GM23338 (cell line): ENCODE data around the gene TENT4A. TPM values are rescaled to one million over a fixed set of nuclear protein-coding genes. Genes with fewer than 3 reads are reported as not detected.

Source experiments
- ATAC-seq: fragments of 200-7000 bp; cut with Tn5 transposase; 3 replicates; pipeline ENCODE4 v1.9.1; 2020
- DNase-seq: peaks from one replicate; pipeline ENCODE4 v3.0.0-alpha.2; 2015; ENCODE audit warnings: low spot score
- H2AFZ ChIP-seq: fragments of 200-600 bp; sonication (generic); 2 replicates; pipeline ENCODE4 v1.8.0; 2016; ENCODE audit warnings: antibody characterized with exemption, mild to moderate bottlenecking, moderate library complexity
- H3F3A ChIP-seq: fragments of 200-600 bp; sonication (generic); replicated peaks from 2 replicates; pipeline ENCODE4 v1.8.0; 2017; ENCODE audit warnings: antibody characterized with exemption, mixed run types, low read depth
- H3K27ac ChIP-seq: fragments of 200-600 bp; sonication (generic); 2 replicates; pipeline ENCODE4 v1.6.1; 2016; ENCODE audit warnings: low read depth
- H3K27me3 ChIP-seq: fragments of 200-600 bp; sonication (generic); 2 replicates; pipeline ENCODE4 v1.8.0; 2016; ENCODE audit warnings: mild to moderate bottlenecking, mixed run types, moderate library complexity; ENCODE audit not compliant: insufficient read depth
- H3K36me3 ChIP-seq: fragments of 200-600 bp; sonication (generic); 2 replicates; pipeline ENCODE4 v1.8.0; 2016; ENCODE audit warnings: mild to moderate bottlenecking; ENCODE audit not compliant: insufficient read depth
- H3K4me1 ChIP-seq: fragments of 200-600 bp; sonication (generic); 2 replicates; pipeline ENCODE4 v1.8.0; 2016; ENCODE audit warnings: mild to moderate bottlenecking, moderate library complexity; ENCODE audit not compliant: insufficient read depth
- H3K4me2 ChIP-seq: fragments of 200-600 bp; sonication (generic); 2 replicates; pipeline ENCODE4 v1.7.1; 2017; ENCODE audit warnings: mixed run types
- H3K4me3 ChIP-seq: fragments of 200-600 bp; sonication (generic); 2 replicates; pipeline ENCODE4 v1.6.1; 2016; ENCODE audit warnings: mixed run types
- H3K79me2 ChIP-seq: fragments of 200-600 bp; sonication (generic); replicated peaks from 2 replicates; pipeline ENCODE4 v1.8.0; 2017; ENCODE audit warnings: mild to moderate bottlenecking; ENCODE audit not compliant: insufficient read depth
- H3K9me2 ChIP-seq: fragments of 200-600 bp; sonication (generic); 2 replicates; pipeline ENCODE4 v1.8.0; 2017; ENCODE audit not compliant: insufficient read depth
- H4K20me1 ChIP-seq: fragments of 200-600 bp; sonication (generic); replicated peaks from 2 replicates; pipeline ENCODE4 v1.8.0; 2017; ENCODE audit warnings: mild to moderate bottlenecking; ENCODE audit not compliant: insufficient read depth
- H3K27ac Mint-ChIP-seq: 2 replicates; pipeline ENCODE4 v1.8.0; 2020; ENCODE audit warnings: inconsistent platforms, mild to moderate bottlenecking, moderate library complexity, mixed read lengths
- H3K27me3 Mint-ChIP-seq: 3 replicates; pipeline ENCODE4 v1.8.0; 2022; ENCODE audit warnings: low read depth, mild to moderate bottlenecking, moderate library complexity, mixed read lengths, inconsistent platforms; ENCODE audit not compliant: insufficient read depth, poor library complexity
- H3K36me3 Mint-ChIP-seq: 3 replicates; pipeline ENCODE4 v1.8.0; 2021; ENCODE audit warnings: low read depth, mild to moderate bottlenecking, inconsistent platforms, moderate library complexity, mixed read lengths
- H3K4me1 Mint-ChIP-seq: 3 replicates; pipeline ENCODE4 v1.8.0; 2020; ENCODE audit warnings: mild to moderate bottlenecking, inconsistent platforms, mixed read lengths
- H3K4me3 Mint-ChIP-seq: 3 replicates; pipeline ENCODE4 v1.8.0; 2021; ENCODE audit warnings: moderate library complexity, mild to moderate bottlenecking, inconsistent platforms, mixed read lengths
- H3K9me3 Mint-ChIP-seq: 3 replicates; pipeline ENCODE4 v1.8.0; 2020; ENCODE audit warnings: moderate library complexity, mild to moderate bottlenecking, inconsistent platforms, mixed read lengths
- CTCF ChIP-seq, 2 experiments: fragments of 200-600 bp in 1 of 2; sonication (generic) in 1 of 2; conservative IDR thresholded peaks; 2 replicates each; pipeline versions ENCODE4 v1.5.1 to v1.6.1; 2016 to 2017; ENCODE audit warnings: antibody characterized with exemption in 2 of 2, low read depth in 2 of 2, mild to moderate bottlenecking in 2 of 2, moderate library complexity in 1 of 2
- ETS1 ChIP-seq: IDR thresholded peaks from 2 replicates; pipeline ENCODE4 v1.6.1; 2016; ENCODE audit warnings: antibody characterized with exemption
- EZH2 ChIP-seq: fragments of 200-600 bp; sonication (generic); IDR thresholded peaks from one replicate; pipeline ENCODE4 v1.8.0; 2017; ENCODE audit warnings: antibody characterized with exemption, mild to moderate bottlenecking, low read depth; ENCODE audit not compliant: unreplicated experiment
- EZH2phosphoT487 ChIP-seq: fragments of 200-600 bp; sonication (generic); IDR thresholded peaks from one replicate; pipeline ENCODE4 v1.8.1; 2018; ENCODE audit warnings: antibody characterized with exemption; ENCODE audit not compliant: unreplicated experiment
- JUNB ChIP-seq: IDR thresholded peaks from one replicate; pipeline ENCODE4 v1.6.1; 2016; ENCODE audit warnings: antibody characterized with exemption; ENCODE audit not compliant: unreplicated experiment
- NANOG ChIP-seq: IDR thresholded peaks from 2 replicates; pipeline ENCODE4 v1.6.1; 2016; ENCODE audit warnings: antibody characterized with exemption, borderline replicate concordance
- REST ChIP-seq: IDR thresholded peaks from one replicate; pipeline ENCODE4 v1.6.1; 2018; ENCODE audit warnings: antibody characterized with exemption; ENCODE audit not compliant: unreplicated experiment
- STAT1 ChIP-seq: IDR thresholded peaks from one replicate; pipeline ENCODE4 v1.6.1; 2016; ENCODE audit warnings: antibody characterized with exemption; ENCODE audit not compliant: unreplicated experiment
- ZNF114 ChIP-seq: fragments of 250-450 bp; sonication (Bioruptor Pico); IDR thresholded peaks from 2 replicates; pipeline ENCODE4 v1.5.0; 2020; ENCODE audit warnings: mild to moderate bottlenecking, moderate library complexity
- ZNF331 ChIP-seq: fragments of 250-450 bp; sonication (Bioruptor Pico); IDR thresholded peaks from 2 replicates; pipeline ENCODE4 v1.5.0; 2020; ENCODE audit warnings: low read depth, mild to moderate bottlenecking, moderate library complexity
- polyA plus RNA-seq: library from polyadenylated mRNA; unstranded; fragments of >200 nt; fragmentation: Nextera tagmentation; extraction: Ambion mirVana; gene quantifications from 2 replicates; pipeline ENCODE4 v1.2.1, GENCODE V29; 2016
- total RNA-seq: library from RNA; depleted of rRNA; stranded (reverse); fragments of >200 nt; shearing (Covaris generic); gene quantifications from 2 replicates; pipeline ENCODE4 v1.2.3, GENCODE V29; 2014

TENT4A gene
- total and polyA plus RNA-seq, 2 experiments from 2014 or later = 5.3 to 24.0 TPM

- Histone ChIP-seq H3K27me3 (peaks cover 4% of the 10 kb centered on the region; the same call in 1 of the 2 replicates), H3K4me2 (no peak overlapping the region), H2AFZ (no peak overlapping the region), H3K27ac (no peak overlapping the region), H3K9me2 (no peaks in the 10 kb centered on the region), H4K20me1 (peaks cover 69% of the 10 kb centered on the region), H3K79me2 (peaks cover 99% of the 10 kb centered on the region), H3K36me3 (no peaks in the 10 kb centered on the region), H3K4me1 (peaks cover 51% of the 10 kb centered on the region), H3F3A (no peaks in the 10 kb centered on the region), H3K4me3 (no peak overlapping the region)
- Mint-ChIP-seq H3K27me3 (peaks cover 5% of the 10 kb centered on the region), H3K27ac (no peak overlapping the region), H3K36me3 (peaks cover 5% of the 10 kb centered on the region; the same call in 2 of the 3 replicates), H3K4me1 (peaks cover 83% of the 10 kb centered on the region), H3K9me3 (no peaks in the 10 kb centered on the region), H3K4me3 (no peak overlapping the region)
- ATAC-seq (no peak), DNase-seq (no peak)
- TF ChIP-seq CTCF (conservative IDR thresholded peaks at IDR 0.05; ENCODE audit: low read depth in 2 of 2) = no peak
- no peak for TF ChIP-seq EZH2phosphoT487
- no peak for TF ChIP-seq JUNB
- TF ChIP-seq REST = no peak
- TF ChIP-seq ZNF114 (CRISPR knock-in tag) = no peak
- TF ChIP-seq STAT1 = no peak
- TF ChIP-seq ETS1 = no peak
Measured at GRCh38 chr5:6719417-6719816, 6.2 kb downstream of the TENT4A start.

GRCh38 chr5:6719896-6720560 is 6.8 kb downstream of the TENT4A start:
- H4K20me1 ChIP-seq = peaks cover 69% of the 10 kb centered on the region
- no peaks in the 10 kb centered on the region for H3K9me3 Mint-ChIP-seq
- H2AFZ ChIP-seq = no peak overlapping the region
- H3F3A ChIP-seq = no peaks in the 10 kb centered on the region
- H3K36me3 ChIP-seq = no peaks in the 10 kb centered on the region
- ATAC-seq (peak; percentile 18; the same call in 1 of the 3 replicates), DNase-seq (peak; percentile 57)
- H3K27me3 ChIP-seq = no peaks in the 10 kb centered on the region
- peaks cover 5% of the 10 kb centered on the region for H3K27me3 Mint-ChIP-seq
- no peak overlapping the region for H3K4me2 ChIP-seq
- peaks cover 100% of the 10 kb centered on the region for H3K79me2 ChIP-seq
- H3K27ac ChIP-seq = no peak overlapping the region
- H3K4me3 Mint-ChIP-seq = no peak overlapping the region
- H3K9me2 ChIP-seq = no peaks in the 10 kb centered on the region
- H3K27ac Mint-ChIP-seq = no peak overlapping the region
- peaks cover 83% of the 10 kb centered on the region for H3K4me1 Mint-ChIP-seq
- H3K36me3 Mint-ChIP-seq = peaks cover 5% of the 10 kb centered on the region; the same call in 2 of the 3 replicates
- H3K4me3 ChIP-seq = no peak overlapping the region
- peaks cover 48% of the 10 kb centered on the region for H3K4me1 ChIP-seq
- TF ChIP-seq JUNB = no peak
- no peak for TF ChIP-seq EZH2
- TF ChIP-seq ZNF331 (CRISPR knock-in tag) = no peak
- TF ChIP-seq NANOG = no peak
- no peak for TF ChIP-seq STAT1
- no peak for TF ChIP-seq CTCF (conservative IDR thresholded peaks at IDR 0.05; ENCODE audit: low read depth in 2 of 2)
